Measurements from ENCODE around the gene AGXT.

- TF ChIP-seq CTCF (conservative IDR thresholded peaks at IDR 0.05) (no peak), ZFX (IDR thresholded peaks at IDR 0.05) (peak; percentile 53; the same call in 1 of the 2 replicates)
These were observed 29.6 kb downstream of the AGXT start for GRCh38 chr2:240898108-240898730.

Data from C4-2B (cell line).